ENCODE measurements around the gene SLC30A4. TPM values are rescaled to one million over a fixed set of nuclear protein-coding genes. Genes with fewer than 3 reads are reported as not detected.

The SLC30A4 gene
- total RNA-seq, 4 donors from 2014 or later = 11.7 to 69.3 (median 16.0) TPM

DNA sequence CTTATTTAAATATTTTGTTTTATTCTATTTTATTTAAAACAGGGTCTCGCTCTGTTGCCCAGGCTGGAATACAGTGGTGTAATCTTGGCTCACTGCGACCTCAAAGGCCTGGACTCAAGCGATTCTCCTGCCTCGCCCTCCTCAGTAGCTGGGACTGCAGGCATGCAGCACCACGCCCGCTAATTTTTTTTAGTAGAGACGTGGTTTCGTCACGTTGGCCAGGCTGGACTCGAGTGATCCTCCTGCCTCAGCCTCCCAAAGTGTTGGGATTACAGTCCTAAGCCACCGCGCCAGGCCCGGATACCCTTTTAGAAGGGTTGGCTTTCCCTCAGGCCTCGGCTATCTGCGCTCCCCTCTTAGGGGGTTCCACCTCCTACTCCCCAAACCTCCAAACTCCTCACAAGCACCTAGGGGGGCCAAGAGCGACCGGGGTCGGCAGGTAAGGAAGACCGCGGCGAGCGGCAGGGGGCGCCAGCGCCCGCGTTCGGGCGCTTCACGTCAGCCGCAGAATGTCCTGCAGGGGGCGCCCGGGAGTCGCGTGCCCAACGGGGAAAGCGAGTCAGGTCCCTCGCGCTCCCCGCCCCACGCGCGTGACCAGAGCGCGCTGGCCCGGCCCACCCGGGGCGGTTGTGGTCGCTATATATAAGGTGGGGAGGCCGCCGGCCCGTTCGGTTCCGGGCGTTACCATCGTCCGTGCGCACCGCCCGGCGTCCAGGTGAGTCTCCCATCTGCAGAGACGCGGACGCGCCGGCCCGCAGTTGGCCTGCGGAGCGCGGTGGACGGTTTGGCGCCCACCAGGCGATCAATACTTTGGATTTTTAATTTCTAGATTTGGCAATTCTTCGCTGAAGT lies 92.4 kb downstream of the SLC30A4 start:
- intact Hi-C loops (cut with DNase I; ENCODE audit: low total_unique reads) (no loop called here), in situ Hi-C loops (cut with MboI; ENCODE audit: low pct_ligation_motif_present in 1 of 4, low pct_unique_long_range_greater_than_20kb in 1 of 4, low sequenced_read_pairs in 3 of 4) (no loop called here)
- Histone ChIP-seq H3K27ac (peak overlapping the region; percentile 72 to 84 (median 77)), H3K4me1 (peaks cover 5 to 54% (median 29%) of the 10 kb centered on the region in 4 donors), H3K9me3 (no peaks in the 10 kb centered on the region), H3K36me3 (peaks cover 0 to 7% (median 0%) of the 10 kb centered on the region in 4 donors), H3K4me3 (peak overlapping the region; percentile 21 to 55 (median 39)), H3K27me3 (no peaks in the 10 kb centered on the region)
- WGBS, 2 donors (ENCODE audit: low coverage in 1 of 2) = 12 to 20% methylated on average over 21 to 60 of the region's 73 CpGs
- peak; percentile 93 for DNase-seq
- TF ChIP-seq POLR2AphosphoS5 (IDR thresholded peaks at IDR 0.05) (peak; percentile 90 to 99 (median 98)), EP300 (IDR thresholded peaks at IDR 0.05; ENCODE audit: low read depth) (no peak), POLR2A (IDR thresholded peaks at IDR 0.05) (peak; percentile 98)
- TF ChIP-seq, protein P1, sequence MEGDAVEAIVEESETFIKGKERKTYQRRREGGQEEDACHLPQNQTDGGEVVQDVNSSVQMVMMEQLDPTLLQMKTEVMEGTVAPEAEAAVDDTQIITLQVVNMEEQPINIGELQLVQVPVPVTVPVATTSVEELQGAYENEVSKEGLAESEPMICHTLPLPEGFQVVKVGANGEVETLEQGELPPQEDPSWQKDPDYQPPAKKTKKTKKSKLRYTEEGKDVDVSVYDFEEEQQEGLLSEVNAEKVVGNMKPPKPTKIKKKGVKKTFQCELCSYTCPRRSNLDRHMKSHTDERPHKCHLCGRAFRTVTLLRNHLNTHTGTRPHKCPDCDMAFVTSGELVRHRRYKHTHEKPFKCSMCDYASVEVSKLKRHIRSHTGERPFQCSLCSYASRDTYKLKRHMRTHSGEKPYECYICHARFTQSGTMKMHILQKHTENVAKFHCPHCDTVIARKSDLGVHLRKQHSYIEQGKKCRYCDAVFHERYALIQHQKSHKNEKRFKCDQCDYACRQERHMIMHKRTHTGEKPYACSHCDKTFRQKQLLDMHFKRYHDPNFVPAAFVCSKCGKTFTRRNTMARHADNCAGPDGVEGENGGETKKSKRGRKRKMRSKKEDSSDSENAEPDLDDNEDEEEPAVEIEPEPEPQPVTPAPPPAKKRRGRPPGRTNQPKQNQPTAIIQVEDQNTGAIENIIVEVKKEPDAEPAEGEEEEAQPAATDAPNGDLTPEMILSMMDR (IDR thresholded peaks at IDR 0.05) = peak; percentile 99 to 100 (median 100)

Small RNA genes lying within 50 kb of the gene (small RNA-seq; reads per million reads assigned to genes)
- gene DPPA5P2 = 0 reads per million in 4 donors
- 0 reads per million in 4 donors for gene SNORA41B

Other genes starting within 250 kb of the SLC30A4 start
- gene GATM, start 144.2 kb downstream of the SLC30A4 start, total RNA-seq = 10 to 100 TPM; 15.9 to 96.9 (median 18.6) TPM
- 10 to 100 TPM in 3 of 4 donors, 1 to 10 TPM in 1; 6.7 to 35.4 (median 23.8) TPM for gene BLOC1S6, start 64.6 kb upstream of the SLC30A4 start, total RNA-seq
- gene SQOR, start 112.3 kb upstream of the SLC30A4 start, total RNA-seq = 100 to 1,000 TPM; 106 to 377 (median 281) TPM

All from transverse colon (tissue), 4 donors.